ENCODE data around the gene PIGS.
"Not testable (repeated sequence)": the region's sequence is repeated elsewhere in the genome, so short reads cannot be mapped to it uniquely, and the experiment has no call there.

Gene PIGS

DNA sequence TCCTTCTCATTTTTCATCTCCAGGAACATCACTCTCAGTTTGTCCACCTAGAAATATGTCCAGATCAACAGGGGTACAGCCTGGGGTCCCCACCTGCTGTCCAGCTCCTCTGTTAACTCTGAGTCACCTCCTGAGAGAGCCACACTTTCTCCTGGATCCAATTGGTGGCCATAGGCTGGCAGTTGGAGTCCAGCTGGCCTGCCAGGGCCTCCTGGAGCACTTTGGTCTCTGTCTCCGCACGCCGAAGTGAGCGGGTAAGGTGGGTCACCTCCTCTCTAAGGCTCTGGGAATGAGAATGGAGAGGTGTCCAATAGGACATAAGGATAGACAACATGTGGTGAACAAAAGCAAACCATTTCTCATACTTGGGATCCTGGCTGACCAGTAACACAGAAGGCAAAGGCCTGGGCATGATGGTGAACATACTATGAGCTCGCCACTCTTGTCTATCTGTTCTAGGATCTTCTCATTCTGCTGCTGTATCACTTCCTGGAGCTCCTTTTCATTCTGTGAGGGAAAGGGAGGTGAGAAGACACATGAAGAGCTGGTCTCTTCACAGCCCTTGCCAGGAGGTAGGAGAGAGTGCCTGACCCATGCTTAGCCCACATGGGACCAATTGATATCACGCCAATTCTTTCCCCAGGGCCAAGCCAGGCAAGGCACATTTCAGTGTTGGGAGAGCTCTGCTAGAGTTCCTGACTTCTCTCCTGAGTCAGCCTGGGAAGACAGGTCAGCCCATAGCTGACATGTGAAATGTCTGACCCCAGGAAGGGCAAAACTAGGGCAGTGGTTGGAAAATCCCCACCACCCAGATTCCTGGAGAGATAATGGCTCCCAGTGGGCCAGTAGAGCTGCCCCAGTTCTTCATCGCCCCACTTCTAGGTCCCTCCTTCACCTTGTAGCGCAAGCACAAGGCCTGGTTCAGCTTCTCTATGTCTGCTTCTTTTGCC, 7.2 kb upstream of the PIGS start:
- DNase-seq: no peak

DNA sequence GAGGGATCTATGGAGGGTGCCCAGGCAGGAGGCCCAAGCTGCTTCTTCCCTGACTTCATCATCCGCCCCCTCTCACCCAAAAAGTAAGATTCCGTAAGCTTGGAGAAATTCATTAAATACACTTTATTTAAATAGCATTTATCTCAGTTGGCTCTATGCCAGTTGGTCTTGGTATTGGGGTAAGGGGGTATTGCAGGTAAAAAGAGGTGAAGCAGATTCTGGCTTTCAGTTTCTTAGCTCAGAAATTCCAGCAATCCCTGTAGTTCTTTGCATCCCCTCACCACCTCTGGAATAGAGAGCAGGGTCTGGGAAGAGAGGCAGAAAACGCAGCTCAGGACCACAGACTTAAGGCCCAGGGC, 6.1 kb upstream of the PIGS start:
- no peak for DNase-seq

DNA sequence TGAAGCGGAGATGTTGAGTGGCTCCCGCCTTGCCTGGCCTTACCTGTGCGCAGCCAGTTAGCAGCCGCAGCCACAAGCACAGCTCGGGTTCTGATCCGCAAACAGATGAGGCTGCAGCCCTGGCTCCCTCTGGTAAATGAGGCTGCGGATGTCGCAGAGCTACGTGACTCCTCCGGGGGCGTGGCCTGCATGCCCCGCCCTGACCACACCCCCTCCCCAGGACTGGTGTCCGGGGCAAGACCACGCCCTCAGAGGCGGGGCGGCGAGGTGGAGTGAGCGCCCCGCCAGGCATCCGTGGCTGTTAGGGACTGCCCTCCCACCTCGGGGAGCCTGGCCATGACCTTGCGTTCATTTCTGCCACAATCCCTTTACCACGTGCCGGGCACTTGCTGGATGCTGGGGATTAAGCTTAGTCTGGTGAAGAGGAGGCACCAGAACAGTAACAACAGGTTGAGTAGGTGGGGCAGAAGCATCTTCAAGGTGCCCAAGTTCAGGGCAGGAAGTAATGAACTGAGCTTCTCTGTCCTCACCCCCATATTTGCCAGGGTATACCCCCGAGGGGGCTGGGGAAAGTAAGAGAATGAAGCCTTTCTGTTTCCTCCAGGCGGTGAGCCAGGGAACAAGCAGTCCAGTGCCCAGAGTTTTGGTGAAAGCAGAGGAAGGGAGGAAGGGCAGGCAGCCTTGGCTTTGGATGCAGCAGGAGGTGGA, 5.6 kb upstream of the PIGS start, which contains the start of gene ALDOC:
Gene ALDOC (minus strand): TSS at position 138 of the 708 bp plus-strand sequence. CDS start 1,363 bp downstream, outside the sequence.
- DNase-seq: peak; percentile 99

GRCh38 chr17:28576016-28576415, 4.7 kb upstream of the PIGS start:
- DNase-seq: not testable (repeated sequence)

- peak; percentile 67 for DNase-seq
Measured at GRCh38 chr17:28575126-28575795, 3.9 kb upstream of the PIGS start.

- DNase-seq: no peak
Measured at GRCh38 chr17:28574526-28574925, 3.2 kb upstream of the PIGS start.

DNA sequence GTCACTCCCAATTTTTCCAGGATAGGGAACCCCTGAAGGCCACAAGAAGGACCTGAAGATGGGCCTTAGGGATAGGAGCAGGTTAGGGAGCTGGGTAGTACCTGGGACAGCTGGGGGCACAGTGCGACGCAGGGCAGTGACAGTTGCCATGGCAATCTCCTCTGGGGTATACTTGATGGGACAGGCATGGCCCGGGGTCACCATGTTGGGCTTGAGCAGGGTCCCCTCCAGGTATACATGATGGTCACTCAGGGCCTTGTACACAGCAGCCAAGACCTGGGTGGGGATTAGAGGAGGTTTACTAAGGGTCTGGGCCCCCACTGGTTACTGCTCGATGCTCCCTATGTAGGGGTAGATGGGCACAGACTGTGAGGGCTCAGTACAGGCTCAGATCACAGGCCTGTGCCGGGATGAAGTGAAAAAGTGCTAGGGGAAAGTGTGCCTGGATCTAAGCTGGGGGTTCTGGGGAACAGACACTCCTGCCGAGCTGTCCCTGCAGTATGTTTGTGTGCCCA, 2.7 kb upstream of the PIGS start:
- DNase-seq: no peak

GRCh38 chr17:28573521-28573920, 2.2 kb upstream of the PIGS start:
- DNase-seq: no peak

GRCh38 chr17:28573040-28573380, 1.7 kb upstream of the PIGS start:
- no peak for DNase-seq

- peak; percentile 40 for DNase-seq
Measured at GRCh38 chr17:28572259-28573039, 1.1 kb upstream of the PIGS start.

- DNase-seq: peak; percentile 73
Measured at GRCh38 chr17:28570716-28571360, 486 bp downstream of the PIGS start.

GRCh38 chr17:28569446-28569845, 1.9 kb downstream of the PIGS start:
- DNase-seq: no peak

- DNase-seq: peak; percentile 70
Measured at GRCh38 chr17:28567604-28568003, 3.7 kb downstream of the PIGS start.

GRCh38 chr17:28563475-28563874, 7.8 kb downstream of the PIGS start:
- DNase-seq: no peak

GRCh38 chr17:28555022-28555421, 16.3 kb downstream of the PIGS start:
- DNase-seq: no peak

DNA sequence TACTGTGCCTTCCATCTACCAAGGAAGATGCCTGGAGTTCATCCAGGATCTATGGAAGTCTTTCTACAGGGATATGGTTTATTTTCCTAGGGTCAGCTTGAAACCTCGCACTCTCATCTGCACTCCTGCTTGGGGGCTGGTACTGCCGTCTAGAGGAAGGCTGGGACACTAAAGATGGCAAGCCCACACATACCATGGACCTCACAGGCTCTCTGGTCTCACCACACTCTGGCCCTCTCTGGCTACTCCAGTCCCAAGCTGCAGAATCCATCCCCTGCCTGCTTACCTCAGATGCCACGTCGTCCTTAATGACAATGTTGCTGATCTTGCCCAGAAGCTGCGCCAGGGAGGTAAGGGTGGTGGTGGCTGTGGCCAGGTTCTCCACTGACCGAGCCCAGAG, 16.8 kb downstream of the PIGS start:
- peak; percentile 41 for DNase-seq

DNA sequence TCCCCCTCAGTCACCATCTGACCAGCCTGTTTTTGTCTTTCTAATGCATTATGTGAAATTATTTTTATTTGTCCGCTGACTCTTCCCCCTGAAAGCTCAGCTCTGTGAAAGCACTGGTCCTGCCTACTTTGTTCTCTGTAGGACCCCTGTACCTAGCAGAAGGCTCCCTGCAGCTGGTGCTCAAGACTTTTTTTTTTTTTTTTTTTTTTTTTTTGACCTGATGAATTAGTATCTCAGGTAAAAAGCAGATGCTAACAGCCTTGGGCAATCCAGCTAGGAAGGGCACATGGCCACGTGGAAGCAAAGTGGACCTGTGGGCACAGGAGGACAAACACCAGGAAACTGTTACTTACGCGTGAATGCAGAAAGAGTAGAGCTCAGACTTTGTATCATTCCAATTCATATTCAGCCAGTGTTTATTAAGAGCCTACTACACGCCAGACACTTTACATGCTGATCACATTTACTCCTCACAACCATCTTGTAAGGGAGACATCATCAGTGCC, 18.3 kb downstream of the PIGS start:
- no peak for DNase-seq

GRCh38 chr17:28552176-28552999, 18.9 kb downstream of the PIGS start, which contains the start of gene UNC119:
Gene UNC119, minus strand, starts transcription at chr17:28552624. Its CDS starts 67 bp downstream, at chr17:28552557.
- DNase-seq: peak; percentile 91

- peak; percentile 26 for DNase-seq
Measured at GRCh38 chr17:28551421-28552175, 19.7 kb downstream of the PIGS start.

DNA sequence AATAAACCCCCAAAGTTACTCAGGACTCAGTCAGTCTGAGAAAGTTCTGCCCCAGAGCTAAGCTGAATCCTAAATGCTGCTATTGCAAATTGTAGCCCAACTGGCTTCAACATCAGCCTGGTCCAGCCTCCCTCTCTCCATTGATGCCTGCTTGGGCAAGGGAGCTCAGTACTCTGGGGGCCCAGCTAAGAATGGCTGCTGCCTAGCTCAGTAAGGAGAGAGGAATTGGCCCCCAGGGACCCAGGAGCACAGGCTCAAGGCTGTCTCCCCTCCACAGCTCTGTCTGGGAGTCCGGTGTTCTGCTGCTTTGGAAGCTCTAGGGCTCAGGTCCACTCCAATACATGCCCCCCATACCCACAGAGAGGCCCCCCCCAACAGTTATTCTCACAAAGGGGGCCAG, 20.5 kb downstream of the PIGS start:
- no peak for DNase-seq

Data from hematopoietic multipotent progenitor cell treated with erythropoietin and hydrocortisone succinate and interleukin-3 and kit ligand, for 4 days (in vitro differentiated cells).